ENCODE results near the gene BACH2. TPM values are rescaled to one million over a fixed set of nuclear protein-coding genes. Genes with fewer than 3 reads are reported as not detected.
"Not testable (repeated sequence)": the region's sequence is repeated elsewhere in the genome, so short reads cannot be mapped to it uniquely, and the experiment has no call there.

BACH2 gene
- total and polyA plus RNA-seq, 2 experiments from 2014 or later: 5.4 to 5.6 TPM

DNA sequence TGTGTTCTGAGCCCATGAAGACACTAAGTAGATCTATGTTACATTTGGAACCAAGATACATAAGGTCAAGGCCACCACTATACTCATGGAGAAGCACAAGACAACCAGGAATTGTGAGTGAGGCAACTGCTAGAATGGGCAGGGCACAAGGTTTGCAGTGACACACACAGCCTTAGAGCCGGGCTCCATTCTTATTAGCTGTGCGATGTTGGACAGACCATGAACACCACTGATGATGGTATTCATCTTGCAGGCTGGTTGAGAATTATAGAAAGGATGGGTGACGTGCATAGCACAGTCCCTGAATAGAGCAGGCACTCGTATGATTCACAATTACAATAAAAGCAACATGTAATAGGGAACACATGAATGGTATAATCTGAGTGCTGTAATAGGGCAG is 229.9 kb downstream of the BACH2 start:
- no peaks in the 10 kb centered on the region for H3K36me3 ChIP-seq
- DNase-seq (ENCODE audit: low read depth in 1 of 2, low spot score in 1 of 2): no peak
- TF ChIP-seq, protein P1, sequence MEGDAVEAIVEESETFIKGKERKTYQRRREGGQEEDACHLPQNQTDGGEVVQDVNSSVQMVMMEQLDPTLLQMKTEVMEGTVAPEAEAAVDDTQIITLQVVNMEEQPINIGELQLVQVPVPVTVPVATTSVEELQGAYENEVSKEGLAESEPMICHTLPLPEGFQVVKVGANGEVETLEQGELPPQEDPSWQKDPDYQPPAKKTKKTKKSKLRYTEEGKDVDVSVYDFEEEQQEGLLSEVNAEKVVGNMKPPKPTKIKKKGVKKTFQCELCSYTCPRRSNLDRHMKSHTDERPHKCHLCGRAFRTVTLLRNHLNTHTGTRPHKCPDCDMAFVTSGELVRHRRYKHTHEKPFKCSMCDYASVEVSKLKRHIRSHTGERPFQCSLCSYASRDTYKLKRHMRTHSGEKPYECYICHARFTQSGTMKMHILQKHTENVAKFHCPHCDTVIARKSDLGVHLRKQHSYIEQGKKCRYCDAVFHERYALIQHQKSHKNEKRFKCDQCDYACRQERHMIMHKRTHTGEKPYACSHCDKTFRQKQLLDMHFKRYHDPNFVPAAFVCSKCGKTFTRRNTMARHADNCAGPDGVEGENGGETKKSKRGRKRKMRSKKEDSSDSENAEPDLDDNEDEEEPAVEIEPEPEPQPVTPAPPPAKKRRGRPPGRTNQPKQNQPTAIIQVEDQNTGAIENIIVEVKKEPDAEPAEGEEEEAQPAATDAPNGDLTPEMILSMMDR (IDR thresholded peaks at IDR 0.05; ENCODE audit: low read depth, low read length): no peak
- no peak overlapping the region for H3K27ac ChIP-seq
- H3K4me3 ChIP-seq: no peak overlapping the region
- H3K9me3 ChIP-seq (ENCODE audit: low read depth): no peaks in the 10 kb centered on the region
- H3K4me1 ChIP-seq (ENCODE audit: low read depth): no peaks in the 10 kb centered on the region
- H3K27me3 ChIP-seq: no peaks in the 10 kb centered on the region

DNA sequence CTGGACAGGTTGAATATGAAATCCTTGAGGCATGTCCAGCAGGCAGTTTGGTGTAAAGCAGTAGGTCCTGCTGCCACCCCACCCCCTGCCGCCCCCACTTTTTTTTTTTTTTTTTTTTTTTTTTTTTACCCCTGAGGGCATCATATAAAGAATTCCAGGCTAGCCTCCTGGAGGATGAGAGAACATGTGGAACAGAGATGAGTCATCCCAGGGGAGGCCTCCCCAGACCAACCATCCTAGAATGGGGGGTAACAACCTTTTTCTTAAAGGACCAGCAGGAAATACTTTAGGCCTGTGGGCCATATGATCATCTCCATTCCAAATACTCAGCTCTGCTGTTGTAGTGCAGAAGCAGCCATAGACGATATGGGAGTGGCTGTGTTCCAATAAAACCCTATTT is 231.5 kb downstream of the BACH2 start:
- H3K4me3 ChIP-seq: no peak overlapping the region
- no peaks in the 10 kb centered on the region for H3K4me1 ChIP-seq (ENCODE audit: low read depth)
- DNase-seq (ENCODE audit: low read depth in 1 of 2, low spot score in 1 of 2): no peak
- H3K9me3 ChIP-seq (ENCODE audit: low read depth): no peaks in the 10 kb centered on the region
- H3K27me3 ChIP-seq: no peaks in the 10 kb centered on the region
- H3K27ac ChIP-seq: no peak overlapping the region
- TF ChIP-seq, protein P1 (IDR thresholded peaks at IDR 0.05; ENCODE audit: low read depth, low read length): no peak
- no peaks in the 10 kb centered on the region for H3K36me3 ChIP-seq

DNA sequence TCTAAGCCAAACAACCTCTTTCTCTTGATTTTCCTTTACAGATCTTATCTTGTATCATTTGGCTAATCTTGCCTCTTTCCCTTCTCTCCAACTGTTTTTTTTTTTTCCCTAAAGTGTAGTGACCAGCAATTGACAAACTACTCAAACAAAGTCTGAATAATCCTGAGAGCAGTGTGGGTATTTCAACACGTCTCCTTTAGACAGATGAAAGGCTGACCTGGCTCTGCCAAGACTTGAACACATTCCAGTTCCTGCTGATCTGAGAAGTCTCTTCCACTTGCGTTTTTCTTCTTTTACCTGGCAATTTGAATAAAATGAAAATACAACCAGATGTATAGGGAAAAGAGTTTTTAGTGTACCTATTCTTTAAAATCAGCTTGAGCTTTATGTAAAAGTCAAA is 234.0 kb downstream of the BACH2 start:
- Histone ChIP-seq H3K36me3 (no peaks in the 10 kb centered on the region), H3K27me3 (no peaks in the 10 kb centered on the region), H3K4me3 (no peak overlapping the region), H3K4me1 (ENCODE audit: low read depth) (no peaks in the 10 kb centered on the region), H3K9me3 (ENCODE audit: low read depth) (no peaks in the 10 kb centered on the region), H3K27ac (no peak overlapping the region)
- TF ChIP-seq, protein P1 (IDR thresholded peaks at IDR 0.05; ENCODE audit: low read depth, low read length): no peak
- peak in 1 of 2 donors; percentile 5 for DNase-seq (ENCODE audit: low read depth in 1 of 2, low spot score in 1 of 2)

DNA sequence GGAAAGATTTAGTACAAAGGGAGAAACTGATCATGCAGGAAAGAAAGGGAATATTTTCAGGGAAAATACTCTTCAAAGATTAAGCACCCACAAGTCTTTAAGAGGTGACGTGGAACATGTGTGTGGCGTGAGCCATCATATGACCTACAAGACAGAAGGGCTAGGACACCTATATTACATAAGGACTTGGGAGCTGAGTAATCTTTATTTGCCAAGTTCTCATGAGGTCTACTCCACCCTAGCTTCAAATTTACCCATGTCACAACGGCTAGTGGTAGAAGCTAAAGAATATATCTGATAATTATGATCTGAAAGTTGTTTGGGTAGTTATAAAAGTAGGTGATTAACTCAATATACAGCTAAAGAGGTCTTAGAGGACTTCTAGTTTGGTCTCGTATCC is 234.6 kb downstream of the BACH2 start:
- no peaks in the 10 kb centered on the region for H3K36me3 ChIP-seq
- no peak overlapping the region for H3K4me3 ChIP-seq
- H3K4me1 ChIP-seq (ENCODE audit: low read depth): no peaks in the 10 kb centered on the region
- no peaks in the 10 kb centered on the region for H3K9me3 ChIP-seq (ENCODE audit: low read depth)
- TF ChIP-seq, protein P1 (IDR thresholded peaks at IDR 0.05; ENCODE audit: low read depth, low read length): no peak
- no peaks in the 10 kb centered on the region for H3K27me3 ChIP-seq
- DNase-seq (ENCODE audit: low read depth in 1 of 2, low spot score in 1 of 2): no peak
- H3K27ac ChIP-seq: no peak overlapping the region

DNA sequence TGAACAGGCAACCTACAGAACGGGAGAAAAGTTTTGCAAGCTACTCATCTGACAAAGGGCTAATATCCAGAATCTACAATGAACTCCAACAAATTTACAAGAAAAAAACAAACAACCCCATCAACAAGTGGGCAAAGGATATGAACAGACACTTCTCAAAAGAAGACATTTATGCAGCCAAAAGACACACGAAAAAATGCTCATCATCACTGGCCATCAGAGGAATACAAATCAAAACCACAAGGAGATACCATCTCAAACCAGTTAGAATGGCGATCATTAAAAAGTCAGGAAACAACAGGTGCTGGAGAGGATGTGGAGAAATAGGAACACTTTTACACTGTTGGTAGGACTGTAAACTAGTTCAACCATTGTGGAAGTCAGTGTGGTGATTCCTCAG is 237.5 kb downstream of the BACH2 start:
- not testable (repeated sequence) for H3K4me1 ChIP-seq (ENCODE audit: low read depth); DNase-seq (ENCODE audit: low read depth in 1 of 2, low spot score in 1 of 2); H3K27me3 ChIP-seq; H3K36me3 ChIP-seq; H3K27ac ChIP-seq; H3K4me3 ChIP-seq; H3K9me3 ChIP-seq (ENCODE audit: low read depth)

DNA sequence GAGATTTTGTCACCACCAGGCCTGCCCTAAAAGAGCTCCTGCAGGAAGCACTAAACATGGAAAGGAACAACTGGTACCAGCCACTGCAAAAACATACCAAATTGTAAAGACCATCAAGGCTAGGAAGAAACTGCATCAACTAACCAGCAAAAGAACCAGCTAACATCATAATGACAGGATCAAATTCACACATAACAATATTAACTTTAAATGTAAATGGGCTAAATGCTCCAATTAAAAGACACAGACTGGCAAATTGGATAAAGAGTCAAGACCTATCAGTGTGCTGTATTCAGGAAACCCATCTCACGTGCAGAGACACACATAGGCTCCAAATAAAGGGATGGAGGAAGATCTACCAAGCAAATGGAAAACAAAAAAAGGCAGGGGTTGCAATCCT is 240.7 kb downstream of the BACH2 start:
- H3K4me1 ChIP-seq (ENCODE audit: low read depth); H3K4me3 ChIP-seq; H3K27me3 ChIP-seq; H3K36me3 ChIP-seq; H3K9me3 ChIP-seq (ENCODE audit: low read depth); DNase-seq (ENCODE audit: low read depth in 1 of 2, low spot score in 1 of 2); H3K27ac ChIP-seq: not testable (repeated sequence)

DNA sequence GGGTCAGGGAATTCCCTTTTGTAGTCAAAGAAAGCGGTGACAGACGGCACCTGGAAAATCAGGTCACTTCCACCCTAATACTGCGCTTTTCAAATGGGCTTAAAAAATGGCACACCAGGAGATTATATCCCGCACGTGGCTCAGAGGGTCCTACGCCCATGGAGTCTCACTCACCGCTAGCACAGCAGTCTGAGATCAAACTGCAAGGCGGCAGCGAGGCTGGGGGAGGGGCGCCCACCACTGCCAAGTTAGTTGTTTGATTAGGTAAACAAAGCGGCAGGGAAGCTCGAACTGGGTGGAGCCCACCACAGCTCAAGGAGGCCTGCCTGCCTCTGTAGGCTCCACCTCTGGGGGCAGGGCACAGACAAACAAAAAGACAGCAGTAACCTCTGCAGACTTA is 242.4 kb downstream of the BACH2 start:
- not testable (repeated sequence) for H3K27me3 ChIP-seq; H3K36me3 ChIP-seq; DNase-seq (ENCODE audit: low read depth in 1 of 2, low spot score in 1 of 2); H3K27ac ChIP-seq; H3K4me3 ChIP-seq; H3K9me3 ChIP-seq (ENCODE audit: low read depth); H3K4me1 ChIP-seq (ENCODE audit: low read depth)
